ENCODE measurements around the gene NEB.
A peak's percentile ranks its signal among the peaks of the same experiment; 100 is the strongest.

DNA sequence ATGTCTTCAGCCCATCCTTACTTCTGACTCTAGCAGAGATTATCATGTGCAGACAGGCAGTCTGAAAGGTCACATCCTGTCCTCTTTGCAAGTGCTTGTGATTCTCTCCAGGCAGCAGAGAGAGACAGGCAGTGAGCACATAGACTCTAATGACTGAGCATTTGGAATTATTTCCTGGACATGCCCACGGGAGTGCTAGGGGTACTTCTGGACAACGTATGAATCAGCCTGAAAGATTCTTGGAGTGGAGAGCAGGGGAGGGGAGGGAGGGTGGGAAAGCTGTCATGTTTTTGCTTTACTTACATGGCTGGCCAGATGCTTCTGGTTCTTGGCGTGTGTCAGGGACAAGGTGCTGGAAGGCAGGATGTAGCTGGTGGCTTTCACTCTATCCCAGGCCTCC, 174.0 kb downstream of the NEB start:
- TF ChIP-seq, protein P1, sequence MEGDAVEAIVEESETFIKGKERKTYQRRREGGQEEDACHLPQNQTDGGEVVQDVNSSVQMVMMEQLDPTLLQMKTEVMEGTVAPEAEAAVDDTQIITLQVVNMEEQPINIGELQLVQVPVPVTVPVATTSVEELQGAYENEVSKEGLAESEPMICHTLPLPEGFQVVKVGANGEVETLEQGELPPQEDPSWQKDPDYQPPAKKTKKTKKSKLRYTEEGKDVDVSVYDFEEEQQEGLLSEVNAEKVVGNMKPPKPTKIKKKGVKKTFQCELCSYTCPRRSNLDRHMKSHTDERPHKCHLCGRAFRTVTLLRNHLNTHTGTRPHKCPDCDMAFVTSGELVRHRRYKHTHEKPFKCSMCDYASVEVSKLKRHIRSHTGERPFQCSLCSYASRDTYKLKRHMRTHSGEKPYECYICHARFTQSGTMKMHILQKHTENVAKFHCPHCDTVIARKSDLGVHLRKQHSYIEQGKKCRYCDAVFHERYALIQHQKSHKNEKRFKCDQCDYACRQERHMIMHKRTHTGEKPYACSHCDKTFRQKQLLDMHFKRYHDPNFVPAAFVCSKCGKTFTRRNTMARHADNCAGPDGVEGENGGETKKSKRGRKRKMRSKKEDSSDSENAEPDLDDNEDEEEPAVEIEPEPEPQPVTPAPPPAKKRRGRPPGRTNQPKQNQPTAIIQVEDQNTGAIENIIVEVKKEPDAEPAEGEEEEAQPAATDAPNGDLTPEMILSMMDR (IDR thresholded peaks at IDR 0.05), result no peak
- TF ChIP-seq POLR2AphosphoS5 (IDR thresholded peaks at IDR 0.05) (peak; percentile 90), POLR2A (IDR thresholded peaks at IDR 0.05) (no peak)

All from gastroesophageal sphincter (tissue), 3 donors.